Epithelial cell of proximal tubule (primary cell): ENCODE data around the gene LHX3. TPM values are rescaled to one million over a fixed set of nuclear protein-coding genes. Genes with fewer than 3 reads are reported as not detected.
"Not testable (repeated sequence)": the region's sequence is repeated elsewhere in the genome, so short reads cannot be mapped to it uniquely, and the experiment has no call there.

ENCODE experiments used
- DNase-seq: peaks from one replicate; pipeline ENCODE4 v3.0.0-alpha.2; 2011; ENCODE audit warnings: low read depth
- H3K4me3 ChIP-seq: 2 replicates; pipeline ENCODE4 v1.5.1; 2011; ENCODE audit warnings: low read depth, mild to moderate bottlenecking, low read length
- CTCF ChIP-seq: conservative IDR thresholded peaks from 2 replicates; pipeline ENCODE4 v1.5.1; 2012; ENCODE audit warnings: low read depth, mild to moderate bottlenecking, low read length
- total RNA-seq: library from RNA; depleted of rRNA; stranded (reverse); fragments of >200 nt; gene quantifications from 2 replicates; pipeline ENCODE4 v1.2.3, GENCODE V29; 2015

The LHX3 gene
- total RNA-seq, 1 donor from 2014 or later, result not detected

GRCh38 chr9:136154943-136155342, 50.0 kb downstream of the LHX3 start:
- DNase-seq, result no peak
- no peak for TF ChIP-seq CTCF
- H3K4me3 ChIP-seq, result no peak overlapping the region

GRCh38 chr9:136153381-136154065, 51.4 kb downstream of the LHX3 start:
- TF ChIP-seq CTCF, result no peak
- no peak for DNase-seq
- no peak overlapping the region for H3K4me3 ChIP-seq

- no peak overlapping the region for H3K4me3 ChIP-seq
- TF ChIP-seq CTCF, result no peak
- no peak for DNase-seq
These were observed 52.0 kb downstream of the LHX3 start for GRCh38 chr9:136152931-136153330.

- no peak for DNase-seq
- H3K4me3 ChIP-seq, result no peak overlapping the region
- no peak for TF ChIP-seq CTCF
These were observed 52.4 kb downstream of the LHX3 start for GRCh38 chr9:136152543-136152866.

- no peak for TF ChIP-seq CTCF
- DNase-seq, result no peak
- H3K4me3 ChIP-seq, result no peak overlapping the region
These were observed 52.9 kb downstream of the LHX3 start for GRCh38 chr9:136151848-136152542.

- TF ChIP-seq CTCF, result no peak
- no peak overlapping the region for H3K4me3 ChIP-seq
- no peak for DNase-seq
These were observed 53.6 kb downstream of the LHX3 start for GRCh38 chr9:136151214-136151804.

GRCh38 chr9:136150664-136151213, 54.2 kb downstream of the LHX3 start:
- not testable (repeated sequence) for H3K4me3 ChIP-seq, DNase-seq
